HUES6 (cell line): ENCODE results near the gene KCNK10.

Experiments
- H3K27ac ChIP-seq: 2 replicates; pipeline ENCODE4 v1.7.0; 2013; ENCODE audit warnings: low read depth, mild to moderate bottlenecking, low read length, inconsistent platforms
- H3K27me3 ChIP-seq: 2 replicates; pipeline ENCODE4 v1.6.1; 2013; ENCODE audit warnings: low read length; ENCODE audit not compliant: control insufficient read depth, insufficient read depth
- H3K36me3 ChIP-seq: 2 replicates; pipeline ENCODE4 v1.6.1; 2013; ENCODE audit warnings: low read length; ENCODE audit not compliant: control insufficient read depth, insufficient read depth
- H3K4me1 ChIP-seq: 2 replicates; pipeline ENCODE4 v1.6.1; 2013; ENCODE audit warnings: low read length; ENCODE audit not compliant: control insufficient read depth, insufficient read depth
- H3K4me3 ChIP-seq: 2 replicates; pipeline ENCODE4 v1.5.1; 2013; ENCODE audit warnings: low read depth, low read length
- H3K9ac ChIP-seq: one replicate; pipeline ENCODE4 v1.6.1; 2013; ENCODE audit warnings: mild to moderate bottlenecking, low read length
- H3K9me3 ChIP-seq: 2 replicates; pipeline ENCODE4 v1.6.1; 2013; ENCODE audit warnings: low read depth, low read length; ENCODE audit not compliant: control insufficient read depth, insufficient read depth

KCNK10 gene

GRCh38 chr14:88323086-88323522, at the start of gene KCNK10:
Gene KCNK10, minus strand, starts transcription at chr14:88323269. Its CDS starts 471 bp downstream, at chr14:88322798.
- no peak within 1 kb of the TSS for H3K27ac ChIP-seq
- H3K4me3 ChIP-seq: peak within 1 kb of the TSS; percentile 80
- peaks cover 7% of the 10 kb centered on the region for H3K4me1 ChIP-seq
- peak within 1 kb of the TSS; percentile 42 for H3K9ac ChIP-seq
- peaks cover 99% of the 10 kb centered on the region for H3K27me3 ChIP-seq
- peaks cover 2% of the 10 kb centered on the region; the same call in 1 of the 2 replicates for H3K9me3 ChIP-seq
- no peaks in the 10 kb centered on the region for H3K36me3 ChIP-seq

- no peaks in the 10 kb centered on the region for H3K27me3 ChIP-seq
- H3K27ac ChIP-seq: no peak overlapping the region
- H3K4me3 ChIP-seq: no peak overlapping the region
- no peak overlapping the region for H3K9ac ChIP-seq
- H3K36me3 ChIP-seq: no peaks in the 10 kb centered on the region
- H3K9me3 ChIP-seq: peaks cover 6% of the 10 kb centered on the region
- peaks cover 18% of the 10 kb centered on the region for H3K4me1 ChIP-seq
These were observed 46.4 kb upstream of the KCNK10 start for GRCh38 chr14:88369496-88369895.

GRCh38 chr14:88364710-88365413, 41.8 kb upstream of the KCNK10 start:
- H3K36me3 ChIP-seq: no peaks in the 10 kb centered on the region
- peak overlapping the region; percentile 86 for H3K27ac ChIP-seq
- peaks cover 6% of the 10 kb centered on the region; the same call in 1 of the 2 replicates for H3K9me3 ChIP-seq
- peaks cover 37% of the 10 kb centered on the region for H3K4me1 ChIP-seq
- peak overlapping the region; percentile 11; the same call in 1 of the 2 replicates for H3K4me3 ChIP-seq
- H3K27me3 ChIP-seq: no peaks in the 10 kb centered on the region
- H3K9ac ChIP-seq: peak overlapping the region; percentile 50

- 0 out of 2 replicates have a peak, but pooled peaks cover 6% of the 10 kb centered on the region for H3K9me3 ChIP-seq
These were observed 40.6 kb upstream of the KCNK10 start for GRCh38 chr14:88363644-88364043.

GRCh38 chr14:88359500-88359899, 36.4 kb upstream of the KCNK10 start:
- Histone ChIP-seq H3K4me1 (peaks cover 19% of the 10 kb centered on the region), H3K36me3 (no peaks in the 10 kb centered on the region)

More at GRCh38 chr14:88363644-88364043, 40.6 kb upstream of the KCNK10 start:
- Histone ChIP-seq H3K4me3 (no peak overlapping the region), H3K9ac (no peak overlapping the region), H3K4me1 (peaks cover 37% of the 10 kb centered on the region), H3K27ac (peak overlapping the region; percentile 86), H3K36me3 (no peaks in the 10 kb centered on the region), H3K27me3 (no peaks in the 10 kb centered on the region)

GRCh38 chr14:88354358-88354757, 31.3 kb upstream of the KCNK10 start:
- Histone ChIP-seq H3K27me3 (no peaks in the 10 kb centered on the region), H3K9me3 (0 out of 2 replicates have a peak, but pooled peaks cover 2% of the 10 kb centered on the region), H3K36me3 (no peaks in the 10 kb centered on the region), H3K4me3 (no peak overlapping the region), H3K27ac (no peak overlapping the region), H3K4me1 (0 out of 2 replicates have a peak, but pooled peaks cover 4% of the 10 kb centered on the region), H3K9ac (no peak overlapping the region)

More at GRCh38 chr14:88359500-88359899, 36.4 kb upstream of the KCNK10 start:
- Histone ChIP-seq H3K27ac (no peak overlapping the region), H3K9ac (no peak overlapping the region), H3K4me3 (no peak overlapping the region), H3K9me3 (0 out of 2 replicates have a peak, but pooled peaks cover 5% of the 10 kb centered on the region), H3K27me3 (no peaks in the 10 kb centered on the region)

- Histone ChIP-seq H3K27me3 (no peaks in the 10 kb centered on the region), H3K4me3 (no peak overlapping the region), H3K36me3 (no peaks in the 10 kb centered on the region), H3K9ac (no peak overlapping the region), H3K4me1 (0 out of 2 replicates have a peak, but pooled peaks cover 4% of the 10 kb centered on the region), H3K9me3 (no peaks in the 10 kb centered on the region), H3K27ac (no peak overlapping the region)
These were observed 29.6 kb upstream of the KCNK10 start for GRCh38 chr14:88352698-88353097.

GRCh38 chr14:88351966-88352691, 29.1 kb upstream of the KCNK10 start:
- no peaks in the 10 kb centered on the region for H3K36me3 ChIP-seq
- H3K27ac ChIP-seq: no peak overlapping the region
- H3K4me3 ChIP-seq: no peak overlapping the region
- H3K27me3 ChIP-seq: no peaks in the 10 kb centered on the region
- no peaks in the 10 kb centered on the region for H3K9me3 ChIP-seq
- H3K9ac ChIP-seq: no peak overlapping the region
- 0 out of 2 replicates have a peak, but pooled peaks cover 4% of the 10 kb centered on the region for H3K4me1 ChIP-seq

- no peaks in the 10 kb centered on the region for H3K36me3 ChIP-seq
- no peak overlapping the region for H3K4me3 ChIP-seq
- no peak overlapping the region for H3K27ac ChIP-seq
- 0 out of 2 replicates have a peak, but pooled peaks cover 4% of the 10 kb centered on the region for H3K4me1 ChIP-seq
- H3K9ac ChIP-seq: no peak overlapping the region
- H3K27me3 ChIP-seq: no peaks in the 10 kb centered on the region
- H3K9me3 ChIP-seq: no peaks in the 10 kb centered on the region
These were observed 25.5 kb upstream of the KCNK10 start for GRCh38 chr14:88348546-88348945.

GRCh38 chr14:88346048-88346639, 23.1 kb upstream of the KCNK10 start:
- no peaks in the 10 kb centered on the region for H3K36me3 ChIP-seq
- no peak overlapping the region for H3K4me3 ChIP-seq
- H3K27ac ChIP-seq: no peak overlapping the region
- H3K9ac ChIP-seq: no peak overlapping the region
- peaks cover 5% of the 10 kb centered on the region; the same call in 1 of the 2 replicates for H3K4me1 ChIP-seq
- no peaks in the 10 kb centered on the region for H3K9me3 ChIP-seq
- no peaks in the 10 kb centered on the region for H3K27me3 ChIP-seq
